ENCODE results near the gene GPANK1. TPM values are rescaled to one million over a fixed set of nuclear protein-coding genes. Genes with fewer than 3 reads are reported as not detected.

The GPANK1 gene
- total RNA-seq, 3 donors from 2014 or later, result 34.9 to 37.8 (median 37.5) TPM

- H3K4me1 Mint-ChIP-seq (ENCODE audit: low read depth), result peaks cover 69% of the 10 kb centered on the region
- DNase-seq, result no peak
- ATAC-seq, result no peak
- peaks cover 28% of the 10 kb centered on the region for H3K36me3 Mint-ChIP-seq (ENCODE audit: insufficient read depth)
- H3K27me3 Mint-ChIP-seq (ENCODE audit: low read depth), result no peaks in the 10 kb centered on the region
- H3K9me3 Mint-ChIP-seq, result no peaks in the 10 kb centered on the region
- peak overlapping the region; percentile 94 for H3K4me3 Mint-ChIP-seq
Observed at GRCh38 chr6:31661262-31662123, 3.3 kb downstream of the GPANK1 start.

DNA sequence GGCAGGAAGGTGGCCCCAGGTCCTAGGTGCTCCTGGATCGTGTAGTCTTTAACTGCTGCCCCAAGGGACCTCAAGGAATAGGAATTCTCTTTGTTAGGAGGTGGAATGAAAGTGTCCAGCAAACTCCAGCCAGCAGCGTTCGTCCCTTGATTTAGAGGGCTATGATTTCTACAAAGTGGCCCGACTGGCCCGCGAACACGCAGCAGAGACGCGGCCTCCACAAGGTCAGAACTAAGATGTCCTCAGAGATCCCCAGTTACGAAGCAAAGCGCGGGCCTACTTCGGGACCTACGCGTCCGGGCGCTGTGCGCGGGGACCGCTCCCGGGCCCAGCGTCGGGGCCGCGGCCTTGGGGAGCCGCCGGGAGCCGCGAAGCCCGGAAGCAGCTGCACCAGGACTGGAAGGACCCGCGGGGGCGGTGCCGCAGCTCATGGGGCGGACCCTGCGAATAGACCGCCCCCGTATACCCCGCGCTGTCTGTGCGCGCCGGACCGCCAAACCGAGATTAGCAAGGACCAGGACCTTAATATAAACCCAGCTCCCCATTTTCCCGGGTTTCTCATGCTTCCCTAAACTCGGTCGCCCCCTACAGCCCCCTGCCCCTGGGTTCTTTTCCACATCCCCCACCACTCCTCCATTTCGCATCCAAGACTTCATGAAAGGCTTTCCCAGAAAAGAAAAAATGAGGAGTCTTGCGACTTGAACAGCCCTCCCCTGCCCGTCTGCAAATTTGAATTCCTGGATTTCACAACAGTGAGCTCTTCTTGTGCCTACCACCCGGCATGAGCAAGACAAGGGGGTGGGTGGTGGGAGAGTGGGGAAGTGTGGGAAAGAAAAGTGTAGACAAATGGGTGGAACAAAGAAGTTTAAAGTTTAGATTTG lies 4.2 kb downstream of the GPANK1 start, which contains the start of gene C6orf47:
C6orf47 (minus strand) TSS at position 398 of the 881 bp plus-strand sequence. CDS start 831 bp downstream, outside the sequence.
- Mint-ChIP-seq H3K9me3 (no peaks in the 10 kb centered on the region), H3K36me3 (ENCODE audit: insufficient read depth) (peaks cover 26% of the 10 kb centered on the region), H3K4me3 (peak within 1 kb of the TSS; percentile 94), H3K27me3 (ENCODE audit: low read depth) (no peaks in the 10 kb centered on the region), H3K4me1 (ENCODE audit: low read depth) (peaks cover 71% of the 10 kb centered on the region)
- ATAC-seq, result peak; percentile 51 to 55
- DNase-seq, result peak; percentile 70

GRCh38 chr6:31659649-31660380 lies 5.0 kb downstream of the GPANK1 start:
- Mint-ChIP-seq H3K4me1 (ENCODE audit: low read depth) (peaks cover 73% of the 10 kb centered on the region), H3K4me3 (peak overlapping the region; percentile 94), H3K27me3 (ENCODE audit: low read depth) (no peaks in the 10 kb centered on the region), H3K36me3 (ENCODE audit: insufficient read depth) (peaks cover 27% of the 10 kb centered on the region), H3K9me3 (no peaks in the 10 kb centered on the region)
- no peak for DNase-seq
- peak; percentile 57 to 66 for ATAC-seq

DNA sequence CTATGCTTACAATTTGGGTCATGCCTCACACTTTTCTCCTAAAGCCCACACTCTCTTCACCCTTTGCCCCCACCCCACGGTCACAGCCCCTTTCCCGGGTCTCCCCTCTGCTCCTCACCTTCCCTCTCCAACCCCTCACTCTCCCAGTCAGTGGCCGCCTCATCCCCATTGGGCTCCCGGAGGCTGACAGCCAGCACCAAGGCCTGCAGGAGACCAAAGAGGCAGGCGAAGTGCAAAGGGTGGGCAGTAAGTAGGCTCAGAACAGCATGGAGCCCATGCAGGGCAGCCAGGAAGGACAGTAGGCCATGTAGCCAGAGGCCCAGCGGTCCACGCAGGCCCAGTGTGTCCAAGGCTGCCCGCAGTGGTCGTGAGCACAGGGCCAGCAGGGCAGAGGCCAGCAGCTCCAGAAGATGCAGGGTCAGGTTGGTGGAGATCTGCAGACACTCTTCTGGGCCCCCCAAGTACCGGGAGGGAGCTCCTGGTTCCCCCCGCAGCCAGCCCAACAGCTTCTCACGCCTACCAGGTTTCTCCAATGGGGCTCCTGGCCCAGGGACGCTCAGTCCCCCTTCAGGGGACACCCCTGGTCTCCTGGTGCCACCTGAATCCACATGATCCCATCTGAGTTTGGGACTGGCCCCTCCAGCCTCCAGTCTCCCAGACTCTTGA lies 5.7 kb downstream of the GPANK1 start:
- no peaks in the 10 kb centered on the region for H3K27me3 Mint-ChIP-seq (ENCODE audit: low read depth)
- peak overlapping the region; percentile 94 for H3K4me3 Mint-ChIP-seq
- DNase-seq (no peak), ATAC-seq (no peak)
- peaks cover 23% of the 10 kb centered on the region for H3K36me3 Mint-ChIP-seq (ENCODE audit: insufficient read depth)
- peaks cover 67% of the 10 kb centered on the region for H3K4me1 Mint-ChIP-seq (ENCODE audit: low read depth)
- no peaks in the 10 kb centered on the region for H3K9me3 Mint-ChIP-seq

DNA sequence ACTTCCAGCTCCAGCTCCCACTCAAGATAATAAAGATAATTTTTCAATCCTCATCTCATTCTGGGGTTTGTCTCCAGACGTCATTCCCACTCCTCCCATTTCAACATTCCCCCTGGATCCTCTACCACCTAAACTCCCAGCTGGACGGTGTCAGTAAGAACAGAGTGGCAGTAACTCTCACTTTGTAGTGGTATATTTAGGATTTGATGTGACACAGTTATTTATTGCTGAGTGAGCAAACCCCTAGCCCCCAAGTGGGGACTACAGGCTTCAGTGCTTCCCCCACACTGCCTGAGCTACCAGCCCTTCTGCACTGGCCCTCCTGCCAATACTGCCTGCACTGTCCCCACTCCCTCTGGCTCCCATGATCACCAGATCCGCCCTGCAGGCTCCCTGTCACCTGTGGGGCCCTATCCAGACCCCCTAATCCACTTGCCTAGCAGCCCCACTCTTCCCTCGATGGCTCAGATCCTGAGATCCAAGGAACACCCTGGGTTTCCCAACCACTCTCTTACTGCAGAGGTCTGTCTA lies 6.6 kb downstream of the GPANK1 start:
- H3K9me3 Mint-ChIP-seq, result no peaks in the 10 kb centered on the region
- H3K4me3 Mint-ChIP-seq, result peak overlapping the region; percentile 94
- peaks cover 63% of the 10 kb centered on the region for H3K4me1 Mint-ChIP-seq (ENCODE audit: low read depth)
- DNase-seq (no peak), ATAC-seq (no peak)
- H3K36me3 Mint-ChIP-seq (ENCODE audit: insufficient read depth), result peaks cover 14% of the 10 kb centered on the region
- H3K27me3 Mint-ChIP-seq (ENCODE audit: low read depth), result no peaks in the 10 kb centered on the region

- Mint-ChIP-seq H3K9me3 (no peaks in the 10 kb centered on the region), H3K27me3 (ENCODE audit: low read depth) (no peaks in the 10 kb centered on the region), H3K36me3 (ENCODE audit: insufficient read depth) (peaks cover 11% of the 10 kb centered on the region), H3K4me3 (peak overlapping the region; percentile 64), H3K4me1 (ENCODE audit: low read depth) (peaks cover 64% of the 10 kb centered on the region)
- ATAC-seq, result no peak
- no peak for DNase-seq
Observed at GRCh38 chr6:31657406-31658157, 7.2 kb downstream of the GPANK1 start.

DNA sequence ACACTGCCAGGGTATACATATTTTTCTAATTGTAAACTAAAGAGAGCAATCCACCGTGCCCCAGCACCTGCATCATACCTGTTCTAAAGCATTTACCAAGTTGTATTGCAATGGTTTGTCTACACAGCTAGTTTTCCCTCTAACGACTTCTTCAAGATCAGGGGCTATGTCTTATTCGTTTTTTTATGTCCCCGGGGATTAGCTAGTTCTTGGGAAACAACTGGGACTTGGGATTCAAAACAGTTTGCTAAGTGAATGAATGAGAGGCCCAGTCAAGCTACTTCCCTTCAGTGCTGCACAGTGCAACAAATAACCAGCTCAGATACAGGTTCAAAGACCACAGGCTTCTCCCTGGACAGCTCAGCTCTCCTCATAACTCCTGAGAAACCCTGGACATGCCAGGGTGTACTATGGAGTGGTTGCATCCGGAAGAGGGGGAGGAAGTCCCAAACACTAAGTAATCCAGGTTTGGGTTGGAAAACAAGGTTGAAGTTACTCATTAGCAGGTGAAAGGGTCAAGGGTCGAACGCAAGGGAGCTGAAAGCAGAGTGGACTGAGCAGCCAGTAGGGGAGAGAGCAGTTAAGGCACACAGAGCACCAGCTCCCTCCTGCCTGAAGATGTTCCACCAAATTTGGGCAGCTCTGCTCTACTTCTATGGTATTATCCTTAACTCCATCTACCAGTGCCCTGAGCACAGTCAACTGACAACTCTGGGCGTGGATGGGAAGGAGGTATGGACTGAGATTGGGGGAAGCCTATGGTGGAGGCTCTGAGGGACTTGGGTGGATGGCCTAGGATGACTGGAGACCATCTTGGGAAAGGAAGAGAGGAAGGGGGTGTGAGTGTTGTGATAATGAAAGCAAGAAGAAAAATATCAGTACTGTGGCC lies 9.2 kb downstream of the GPANK1 start, which contains the start of gene APOM:
APOM (plus strand) TSS at position 546 of the 889 bp plus-strand sequence; CDS start at position 619, 73 bp downstream.
- ATAC-seq (no peak), DNase-seq (no peak)
- Mint-ChIP-seq H3K4me3 (no peak within 1 kb of the TSS), H3K9me3 (no peaks in the 10 kb centered on the region), H3K4me1 (ENCODE audit: low read depth) (peaks cover 62% of the 10 kb centered on the region), H3K27me3 (ENCODE audit: low read depth) (no peaks in the 10 kb centered on the region), H3K36me3 (ENCODE audit: insufficient read depth) (peaks cover 15% of the 10 kb centered on the region)

- no peak for ATAC-seq
- no peaks in the 10 kb centered on the region for H3K9me3 Mint-ChIP-seq
- no peak for DNase-seq
- no peaks in the 10 kb centered on the region for H3K27me3 Mint-ChIP-seq (ENCODE audit: low read depth)
- H3K4me1 Mint-ChIP-seq (ENCODE audit: low read depth), result peaks cover 62% of the 10 kb centered on the region
- H3K4me3 Mint-ChIP-seq, result no peak overlapping the region
- H3K36me3 Mint-ChIP-seq (ENCODE audit: insufficient read depth), result peaks cover 19% of the 10 kb centered on the region
Observed at GRCh38 chr6:31654574-31655348, 10.0 kb downstream of the GPANK1 start.

DNA sequence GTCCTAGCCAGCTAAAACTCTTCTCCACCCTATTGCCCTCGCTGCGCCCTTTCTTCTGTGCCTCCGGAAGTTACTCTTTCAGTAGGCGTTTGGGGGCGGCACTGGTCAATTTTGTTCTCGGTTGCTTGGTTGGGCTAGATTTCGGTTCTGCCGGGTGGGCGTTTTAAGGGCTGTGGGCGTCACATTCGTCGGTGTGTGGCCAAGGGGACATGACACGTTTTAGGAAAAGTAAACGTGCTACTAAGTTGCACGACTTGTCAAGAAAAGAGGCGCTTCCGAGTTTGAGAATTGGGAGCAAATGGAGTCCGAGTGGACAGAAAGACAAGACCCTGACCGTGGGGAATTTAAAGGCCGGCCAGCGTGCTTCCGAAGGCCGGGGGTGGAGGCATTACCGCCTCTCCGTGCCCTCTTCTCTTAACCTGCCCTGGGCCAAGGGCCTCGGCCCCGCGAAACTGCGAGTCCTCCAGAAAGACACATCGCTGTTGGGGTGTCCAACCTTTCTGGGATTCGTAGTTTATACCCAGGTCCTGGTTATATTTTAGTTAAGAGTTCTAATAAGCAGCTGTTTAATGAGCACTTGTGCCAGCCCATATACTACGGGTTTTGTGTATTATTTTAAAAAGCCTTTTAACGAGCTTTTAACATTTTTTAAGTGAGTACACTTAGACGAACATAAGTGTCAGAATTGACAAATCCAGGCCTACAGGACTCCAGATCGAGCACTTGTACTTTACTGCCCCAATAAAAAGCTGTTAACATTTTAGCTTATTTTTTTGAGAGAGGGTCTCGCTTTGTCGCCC lies 11.7 kb downstream of the GPANK1 start:
- ATAC-seq (peak; percentile 63 to 64), DNase-seq (no peak)
- Mint-ChIP-seq H3K4me1 (ENCODE audit: low read depth) (peaks cover 53% of the 10 kb centered on the region), H3K9me3 (no peaks in the 10 kb centered on the region), H3K36me3 (ENCODE audit: insufficient read depth) (peaks cover 28% of the 10 kb centered on the region), H3K27me3 (ENCODE audit: low read depth) (no peaks in the 10 kb centered on the region), H3K4me3 (peak overlapping the region; percentile 89)

DNA sequence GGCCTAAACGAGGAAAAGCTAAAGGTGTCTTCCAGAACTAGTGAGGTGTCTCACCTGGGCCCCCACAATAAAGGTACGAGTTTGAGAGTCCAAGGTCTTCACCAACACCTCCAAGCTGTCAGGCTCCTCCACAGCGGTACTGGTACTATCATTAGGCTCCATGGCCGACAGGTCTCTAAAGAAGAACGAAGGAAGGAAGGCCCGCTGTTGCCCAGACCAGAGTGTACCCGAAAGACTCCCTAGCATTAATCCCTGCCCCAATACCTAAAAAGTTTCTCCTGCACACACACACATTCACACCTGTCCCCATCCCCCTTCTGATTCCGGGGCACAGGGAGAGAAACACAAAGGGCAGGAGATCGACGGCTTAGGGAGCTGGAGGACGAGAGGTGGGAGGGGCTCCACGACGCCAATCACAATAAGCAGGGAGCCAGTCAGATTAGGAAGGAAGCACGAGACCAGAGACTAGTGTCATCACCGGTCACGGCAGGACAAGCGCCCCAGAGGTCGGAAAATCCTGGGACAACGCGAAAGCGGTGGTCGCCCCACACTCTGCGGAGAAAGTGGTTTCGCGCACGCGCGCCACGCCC lies 13.1 kb downstream of the GPANK1 start:
- peak overlapping the region; percentile 89 for H3K4me3 Mint-ChIP-seq
- H3K4me1 Mint-ChIP-seq (ENCODE audit: low read depth), result peaks cover 41% of the 10 kb centered on the region
- ATAC-seq (peak; percentile 51 to 56), DNase-seq (no peak)
- no peaks in the 10 kb centered on the region for H3K27me3 Mint-ChIP-seq (ENCODE audit: low read depth)
- peaks cover 30% of the 10 kb centered on the region for H3K36me3 Mint-ChIP-seq (ENCODE audit: insufficient read depth)
- H3K9me3 Mint-ChIP-seq, result no peaks in the 10 kb centered on the region

GRCh38 chr6:31645325-31645724 lies 19.5 kb downstream of the GPANK1 start:
- H3K4me1 Mint-ChIP-seq (ENCODE audit: low read depth), result peaks cover 10% of the 10 kb centered on the region
- H3K4me3 Mint-ChIP-seq, result no peak overlapping the region
- no peak for ATAC-seq
- H3K9me3 Mint-ChIP-seq, result no peaks in the 10 kb centered on the region
- H3K27me3 Mint-ChIP-seq (ENCODE audit: low read depth), result no peaks in the 10 kb centered on the region
- H3K36me3 Mint-ChIP-seq (ENCODE audit: insufficient read depth), result peaks cover 38% of the 10 kb centered on the region
- no peak for DNase-seq
